Activated T-helper 1 cell treated with anti-CD3 and anti-CD28 coated beads, Interleukin-12 subunit alpha, Interleukin-12 subunit beta, Interleukin-2, Interleukin-4 antibody, amounts not matched to agents 30 ng/mL and 10 ng/mL and 1 ng/mL, durations not matched to agents 14 hours and 24 hours and 36 hours (primary cell): ENCODE data around the gene TUBB1. TPM values are rescaled to one million over a fixed set of nuclear protein-coding genes. Genes with fewer than 3 reads are reported as not detected.

Experiments used
- DNase-seq: peaks from one replicate; pipeline ENCODE4 v3.0.0; 2021; ENCODE audit warnings: low spot score
- H3K27ac Mint-ChIP-seq: one replicate; pipeline ENCODE4 v1.8.0; 2021; ENCODE audit warnings: mild to moderate bottlenecking, mixed read lengths
- H3K27me3 Mint-ChIP-seq: one replicate; pipeline ENCODE4 v1.8.0; 2022; ENCODE audit warnings: mild to moderate bottlenecking, moderate library complexity, mixed read lengths; ENCODE audit not compliant: insufficient read depth
- H3K36me3 Mint-ChIP-seq: one replicate; pipeline ENCODE4 v1.8.0; 2021; ENCODE audit warnings: low read depth, mixed read lengths
- H3K4me1 Mint-ChIP-seq: one replicate; pipeline ENCODE4 v1.8.0; 2021; ENCODE audit warnings: low read depth, mixed read lengths
- H3K4me3 Mint-ChIP-seq: one replicate; pipeline ENCODE4 v1.8.0; 2021; ENCODE audit warnings: mild to moderate bottlenecking, moderate library complexity, mixed read lengths
- H3K9me3 Mint-ChIP-seq: one replicate; pipeline ENCODE4 v1.8.0; 2021; ENCODE audit warnings: mixed read lengths
- intact Hi-C: fragments of 100-400 bp; cut with micrococcal nuclease; formaldehyde crosslinking; loops from one replicate; pipeline ENCODE4 v1.15.1; 2024
- total RNA-seq: library from RNA; stranded (reverse); gene quantifications from 2 replicates; pipeline ENCODE4 v1.2.3, GENCODE V29; 2022

Gene TUBB1
- total RNA-seq, 1 donor from 2014 or later = not detected

- peaks cover 44% of the 10 kb centered on the region for H3K36me3 Mint-ChIP-seq
- no peaks in the 10 kb centered on the region for H3K9me3 Mint-ChIP-seq
- H3K4me3 Mint-ChIP-seq = no peak overlapping the region
- intact Hi-C loops = no loop called here
- DNase-seq = no peak
- H3K27me3 Mint-ChIP-seq = no peaks in the 10 kb centered on the region
- no peak overlapping the region for H3K27ac Mint-ChIP-seq
- H3K4me1 Mint-ChIP-seq = peaks cover 31% of the 10 kb centered on the region
These were observed 4.4 kb downstream of the TUBB1 start for GRCh38 chr20:59023616-59024015.

DNA sequence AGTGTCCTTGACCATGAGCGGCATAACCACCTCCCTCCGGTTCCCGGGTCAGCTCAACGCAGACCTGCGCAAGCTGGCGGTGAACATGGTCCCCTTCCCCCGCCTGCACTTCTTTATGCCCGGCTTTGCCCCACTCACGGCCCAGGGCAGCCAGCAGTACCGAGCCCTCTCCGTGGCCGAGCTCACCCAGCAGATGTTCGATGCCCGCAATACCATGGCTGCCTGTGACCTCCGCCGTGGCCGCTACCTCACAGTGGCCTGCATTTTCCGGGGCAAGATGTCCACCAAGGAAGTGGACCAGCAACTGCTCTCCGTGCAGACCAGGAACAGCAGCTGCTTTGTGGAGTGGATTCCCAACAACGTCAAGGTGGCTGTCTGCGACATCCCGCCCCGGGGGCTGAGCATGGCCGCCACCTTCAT lies 4.9 kb downstream of the TUBB1 start:
- no peak for DNase-seq
- intact Hi-C loops = no loop called here

GRCh38 chr20:59025086-59025485 lies 5.9 kb downstream of the TUBB1 start:
- no peak for DNase-seq
- H3K27ac Mint-ChIP-seq = no peak overlapping the region
- H3K36me3 Mint-ChIP-seq = peaks cover 57% of the 10 kb centered on the region
- H3K27me3 Mint-ChIP-seq = no peaks in the 10 kb centered on the region
- no peak overlapping the region for H3K4me3 Mint-ChIP-seq
- intact Hi-C loops = no loop called here
- no peaks in the 10 kb centered on the region for H3K9me3 Mint-ChIP-seq
- H3K4me1 Mint-ChIP-seq = peaks cover 46% of the 10 kb centered on the region

More for the DNA sequence above, 4.9 kb downstream of the TUBB1 start:
- Mint-ChIP-seq H3K27ac (no peak overlapping the region), H3K4me3 (no peak overlapping the region), H3K27me3 (no peaks in the 10 kb centered on the region), H3K9me3 (no peaks in the 10 kb centered on the region), H3K36me3 (peaks cover 49% of the 10 kb centered on the region), H3K4me1 (peaks cover 36% of the 10 kb centered on the region)

DNA sequence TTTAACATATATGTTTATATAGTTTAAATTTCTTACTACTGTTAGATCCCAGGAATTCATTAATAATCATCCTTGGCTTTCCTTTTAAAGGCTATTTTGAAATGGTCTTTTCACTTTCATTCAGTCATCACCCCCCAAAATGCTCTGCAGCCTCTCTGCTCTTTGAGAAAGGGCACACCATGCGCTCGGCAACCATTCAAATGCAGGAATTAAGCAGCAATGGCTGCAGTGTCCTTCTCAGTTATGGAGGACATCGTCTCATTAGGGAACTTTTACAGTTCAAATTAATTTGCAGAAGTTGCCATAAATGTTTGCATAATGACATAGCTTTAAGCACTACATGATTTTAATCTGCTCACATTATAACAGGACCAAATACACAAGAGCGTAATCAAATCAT lies 6.3 kb downstream of the TUBB1 start:
- no peak overlapping the region for H3K27ac Mint-ChIP-seq
- H3K4me3 Mint-ChIP-seq = no peak overlapping the region
- H3K9me3 Mint-ChIP-seq = no peaks in the 10 kb centered on the region
- H3K36me3 Mint-ChIP-seq = peaks cover 61% of the 10 kb centered on the region
- intact Hi-C loops = no loop called here
- H3K27me3 Mint-ChIP-seq = no peaks in the 10 kb centered on the region
- peaks cover 50% of the 10 kb centered on the region for H3K4me1 Mint-ChIP-seq
- DNase-seq = no peak

GRCh38 chr20:59026904-59027740 lies 7.9 kb downstream of the TUBB1 start:
- Mint-ChIP-seq H3K36me3 (peaks cover 68% of the 10 kb centered on the region), H3K4me3 (no peak overlapping the region), H3K27me3 (no peaks in the 10 kb centered on the region), H3K4me1 (peaks cover 59% of the 10 kb centered on the region), H3K9me3 (no peaks in the 10 kb centered on the region), H3K27ac (peak overlapping the region; percentile 37)
- intact Hi-C loops = no loop called here
- no peak for DNase-seq

DNA sequence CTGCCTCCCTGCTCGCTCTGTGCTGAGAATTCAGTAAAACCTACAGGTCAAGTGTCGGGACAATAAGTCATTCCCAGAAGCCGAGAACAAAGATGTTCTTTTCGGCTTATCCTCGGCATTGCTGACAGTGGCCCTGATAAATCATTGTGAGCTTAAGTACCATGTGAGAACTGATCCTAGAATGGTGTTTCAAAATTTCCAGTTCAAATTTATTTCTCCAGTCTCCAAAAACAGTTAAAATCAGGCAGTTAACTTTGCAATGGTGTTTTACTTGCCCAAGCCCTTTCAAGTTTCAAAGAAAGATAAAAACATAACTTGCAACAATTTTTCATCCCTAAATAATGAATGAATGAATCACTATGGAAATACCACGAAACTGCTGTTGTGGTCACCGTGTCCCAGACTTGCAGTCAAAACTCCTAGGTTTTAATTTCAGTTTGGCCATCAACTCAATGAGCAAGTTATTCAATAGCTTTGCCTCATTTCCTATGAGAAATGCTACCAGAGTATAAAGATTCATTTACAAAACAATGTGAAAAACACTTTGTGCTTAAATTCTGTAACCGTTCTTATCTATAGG lies 8.6 kb downstream of the TUBB1 start:
- no peak for DNase-seq
- H3K27me3 Mint-ChIP-seq = no peaks in the 10 kb centered on the region
- H3K4me1 Mint-ChIP-seq = peaks cover 62% of the 10 kb centered on the region
- H3K27ac Mint-ChIP-seq = no peak overlapping the region
- H3K9me3 Mint-ChIP-seq = no peaks in the 10 kb centered on the region
- H3K4me3 Mint-ChIP-seq = peak overlapping the region; percentile 1
- H3K36me3 Mint-ChIP-seq = peaks cover 66% of the 10 kb centered on the region
- intact Hi-C loops = no loop called here

GRCh38 chr20:59028812-59029211 lies 9.6 kb downstream of the TUBB1 start:
- Mint-ChIP-seq H3K9me3 (no peaks in the 10 kb centered on the region), H3K4me1 (peaks cover 63% of the 10 kb centered on the region)

GRCh38 chr20:59030911-59031563 lies 11.8 kb downstream of the TUBB1 start:
- intact Hi-C loops = loop anchor here (5.0 kb wide), 2 partner anchors 379 to 1639 kb away; partner anchors contain the start of genes RBM38 and STX16
- Mint-ChIP-seq H3K4me3 (peak overlapping the region; percentile 90), H3K4me1 (peaks cover 61% of the 10 kb centered on the region), H3K27ac (peak overlapping the region; percentile 94), H3K27me3 (no peaks in the 10 kb centered on the region), H3K9me3 (no peaks in the 10 kb centered on the region), H3K36me3 (peaks cover 67% of the 10 kb centered on the region)
- DNase-seq = no peak

More at GRCh38 chr20:59028812-59029211, 9.6 kb downstream of the TUBB1 start:
- Mint-ChIP-seq H3K27ac (no peak overlapping the region), H3K36me3 (peaks cover 66% of the 10 kb centered on the region), H3K4me3 (peak overlapping the region; percentile 65), H3K27me3 (no peaks in the 10 kb centered on the region)
- DNase-seq = no peak
- intact Hi-C loops = no loop called here

DNA sequence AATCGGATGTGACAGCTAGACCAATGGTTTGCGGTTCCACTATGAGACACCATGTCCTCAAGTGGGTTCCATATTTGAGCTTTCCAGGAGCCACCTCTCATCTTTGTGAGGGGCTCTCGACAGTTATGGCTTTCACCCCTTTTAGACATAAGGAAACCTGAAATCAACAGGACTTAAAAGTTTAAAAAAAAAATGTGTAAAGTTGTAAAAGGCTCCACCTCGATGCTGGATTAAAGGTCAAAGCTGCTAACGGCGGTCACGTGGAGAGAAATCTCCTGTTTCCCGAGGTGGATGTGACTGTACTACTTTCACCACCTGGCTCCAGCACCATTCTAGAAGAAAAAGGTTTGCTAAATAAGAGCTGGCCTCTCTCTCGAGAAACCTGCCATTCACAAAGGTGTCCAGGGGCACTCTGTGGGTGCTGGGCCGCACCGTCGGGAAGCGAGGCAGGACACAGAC lies 12.4 kb downstream of the TUBB1 start:
- intact Hi-C loops = loop anchor here (1.0 to 5.0 kb wide), 9 partner anchors 11 to 1639 kb away; partner anchors contain the start of genes CTSZ, NELFCD, PRELID3B and RAB22A
- H3K4me3 Mint-ChIP-seq = peak overlapping the region; percentile 90
- H3K9me3 Mint-ChIP-seq = no peaks in the 10 kb centered on the region
- no peaks in the 10 kb centered on the region for H3K27me3 Mint-ChIP-seq
- H3K27ac Mint-ChIP-seq = peak overlapping the region; percentile 94
- peaks cover 60% of the 10 kb centered on the region for H3K4me1 Mint-ChIP-seq
- no peak for DNase-seq
- H3K36me3 Mint-ChIP-seq = peaks cover 67% of the 10 kb centered on the region

GRCh38 chr20:59032023-59032712 lies 12.9 kb downstream of the TUBB1 start, which contains the start of gene ATP5F1E:
ATP5F1E (minus strand) TSS chr20:59032335; CDS start chr20:59032251, 84 bp downstream.
- Mint-ChIP-seq H3K4me3 (peak within 1 kb of the TSS; percentile 90), H3K36me3 (peaks cover 68% of the 10 kb centered on the region), H3K27me3 (no peaks in the 10 kb centered on the region), H3K4me1 (peaks cover 60% of the 10 kb centered on the region), H3K27ac (peak within 1 kb of the TSS; percentile 94), H3K9me3 (no peaks in the 10 kb centered on the region)
- peak; percentile 96 for DNase-seq
- intact Hi-C loops = loop anchor here (1.0 to 5.0 kb wide), 9 partner anchors 10 to 1640 kb away; partner anchors contain the start of genes CTSZ, NELFCD, PRELID3B and RAB22A

- H3K4me1 Mint-ChIP-seq = peaks cover 60% of the 10 kb centered on the region
- H3K9me3 Mint-ChIP-seq = no peaks in the 10 kb centered on the region
- intact Hi-C loops = loop anchor here (1.0 to 5.0 kb wide), 9 partner anchors 10 to 1640 kb away; partner anchors contain the start of genes CTSZ, NELFCD, PRELID3B and RAB22A
- peak overlapping the region; percentile 90 for H3K4me3 Mint-ChIP-seq
- peak overlapping the region; percentile 89 for H3K27ac Mint-ChIP-seq
- DNase-seq = no peak
- peaks cover 65% of the 10 kb centered on the region for H3K36me3 Mint-ChIP-seq
- no peaks in the 10 kb centered on the region for H3K27me3 Mint-ChIP-seq
These were observed 13.5 kb downstream of the TUBB1 start for GRCh38 chr20:59032713-59033059.

DNA sequence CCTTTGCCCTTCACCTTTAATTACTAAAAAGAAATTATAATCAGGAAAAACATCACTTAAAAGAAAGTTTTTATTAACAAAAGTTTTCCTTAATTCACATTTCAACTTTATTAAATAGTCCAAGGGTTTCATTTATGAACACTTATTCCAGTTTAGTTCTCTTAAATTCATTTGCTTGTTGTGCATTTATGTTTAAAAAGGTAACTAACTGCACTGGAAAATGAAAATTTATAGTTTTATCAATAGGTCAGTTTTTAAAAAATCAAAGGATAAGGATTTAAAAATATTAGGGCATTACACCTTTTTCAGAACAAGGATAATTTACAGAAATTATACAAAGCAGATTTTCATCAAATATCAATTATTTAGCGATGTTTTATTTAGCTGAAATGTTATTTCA lies 13.9 kb downstream of the TUBB1 start:
- Mint-ChIP-seq H3K36me3 (peaks cover 64% of the 10 kb centered on the region), H3K4me3 (peak overlapping the region; percentile 90)
- no peak for DNase-seq

More for the DNA sequence above, 13.9 kb downstream of the TUBB1 start:
- Mint-ChIP-seq H3K9me3 (no peaks in the 10 kb centered on the region), H3K27ac (peak overlapping the region; percentile 89), H3K27me3 (no peaks in the 10 kb centered on the region), H3K4me1 (peaks cover 60% of the 10 kb centered on the region)
- intact Hi-C loops = loop anchor here (2.0 to 5.0 kb wide), 3 partner anchors 381 to 1641 kb away; partner anchors contain the start of genes RAB22A, RBM38 and STX16
